SK-N-SH treated with all-trans-retinoic acid at 6 μM for 48 hours (cell line): ENCODE measurements around the gene TES.

Experiments used
- ATAC-seq: fragments of 200-7000 bp; cut with Tn5 transposase; 3 replicates; pipeline ENCODE4 v1.9.1; 2020; ENCODE audit warnings: mild to moderate bottlenecking, moderate library complexity
- ARNTL ChIP-seq: fragments of 450-650 bp; formaldehyde crosslinking; IDR thresholded peaks from 2 replicates; pipeline ENCODE4 v1.5.0; 2020; ENCODE audit warnings: low read depth, mild to moderate bottlenecking, moderate library complexity, borderline replicate concordance
- BACH2 ChIP-seq: fragments of 250-450 bp; sonication (Bioruptor Pico); IDR thresholded peaks from 2 replicates; pipeline ENCODE4 v1.9.0; 2021; ENCODE audit warnings: mild to moderate bottlenecking, borderline replicate concordance
- CSDC2 ChIP-seq: fragments of 250-450 bp; sonication (Bioruptor Pico); IDR thresholded peaks from 2 replicates; pipeline ENCODE4 v1.5.0; 2020; ENCODE audit warnings: mild to moderate bottlenecking, moderate library complexity
- ESRRG ChIP-seq: fragments of 250-450 bp; sonication (Bioruptor Pico); IDR thresholded peaks from 2 replicates; pipeline ENCODE4 v1.6.1; 2021; ENCODE audit warnings: mild to moderate bottlenecking
- GLIS3 ChIP-seq: fragments of 250-450 bp; sonication (Bioruptor Pico); IDR thresholded peaks from 2 replicates; pipeline ENCODE4 v1.5.0; 2020; ENCODE audit warnings: mild to moderate bottlenecking, moderate library complexity
- ISL1 ChIP-seq: fragments of 250-450 bp; sonication (Bioruptor Pico); IDR thresholded peaks from 2 replicates; pipeline ENCODE4 v2.1.2; 2022; ENCODE audit warnings: mild to moderate bottlenecking, moderate library complexity
- OSR1 ChIP-seq: fragments of 250-450 bp; sonication (Bioruptor Pico); IDR thresholded peaks from 2 replicates; pipeline ENCODE4 v1.8.0; 2022; ENCODE audit warnings: moderate library complexity, mild to moderate bottlenecking, inconsistent platforms
- RARB ChIP-seq: fragments of 250-450 bp; sonication (Bioruptor Pico); IDR thresholded peaks from 2 replicates; pipeline ENCODE4 v1.8.0; 2021; ENCODE audit warnings: mild to moderate bottlenecking, moderate library complexity
- SNAI2 ChIP-seq: fragments of 250-450 bp; sonication (Bioruptor Pico); IDR thresholded peaks from 2 replicates; pipeline ENCODE4 v1.5.0; 2020; ENCODE audit warnings: mild to moderate bottlenecking, moderate library complexity
- TCF4 ChIP-seq: fragments of 250-450 bp; sonication (Bioruptor Pico); IDR thresholded peaks from 2 replicates; pipeline ENCODE4 v1.8.0; 2021; ENCODE audit warnings: mild to moderate bottlenecking, moderate library complexity, borderline replicate concordance
- TOX ChIP-seq: fragments of 250-450 bp; sonication (Bioruptor Pico); IDR thresholded peaks from 2 replicates; pipeline ENCODE4 v1.8.0; 2021; ENCODE audit warnings: mild to moderate bottlenecking, moderate library complexity, borderline replicate concordance
- ZC3H10 ChIP-seq: fragments of 250-450 bp; sonication (Bioruptor Pico); IDR thresholded peaks from 2 replicates; pipeline ENCODE4 v1.5.1; 2021; ENCODE audit warnings: mild to moderate bottlenecking, moderate library complexity
- ZFP3 ChIP-seq: fragments of 250-450 bp; sonication (Bioruptor Pico); IDR thresholded peaks from 2 replicates; pipeline ENCODE4 v1.5.0; 2020; ENCODE audit warnings: mild to moderate bottlenecking, moderate library complexity
- ZFP30 ChIP-seq: fragments of 450-650 bp; formaldehyde crosslinking; IDR thresholded peaks from 2 replicates; pipeline ENCODE4 v1.5.0; 2022; ENCODE audit warnings: mild to moderate bottlenecking, moderate library complexity
- ZNF565 ChIP-seq: fragments of 450-650 bp; formaldehyde crosslinking; conservative IDR thresholded peaks from 2 replicates; pipeline ENCODE4 v1.5.0; 2020; ENCODE audit warnings: low read depth, mild to moderate bottlenecking, moderate library complexity
- ZNF70 ChIP-seq: fragments of 450-650 bp; formaldehyde crosslinking; IDR thresholded peaks from 2 replicates; pipeline ENCODE4 v1.5.0; 2020; ENCODE audit warnings: mild to moderate bottlenecking, moderate library complexity
- TF ChIP-seq, protein P1 (sequence below): fragments of 250-450 bp; sonication (Bioruptor Pico); IDR thresholded peaks from 2 replicates; pipeline ENCODE4 v1.5.0; 2020; ENCODE audit warnings: mild to moderate bottlenecking, moderate library complexity
- TF ChIP-seq, protein P2 (sequence below): fragments of 250-450 bp; sonication (Bioruptor Pico); IDR thresholded peaks from 2 replicates; pipeline ENCODE4 v1.8.0; 2020; ENCODE audit warnings: mild to moderate bottlenecking, moderate library complexity, borderline replicate concordance
- TF ChIP-seq, protein P3 (sequence below): fragments of 250-450 bp; sonication (Bioruptor Pico); IDR thresholded peaks from 2 replicates; pipeline ENCODE4 v1.8.0; 2021; ENCODE audit warnings: low read depth, mild to moderate bottlenecking, moderate library complexity, borderline replicate concordance
- TF ChIP-seq, protein P4 (sequence below): fragments of 250-450 bp; sonication (Bioruptor Pico); IDR thresholded peaks from 2 replicates; pipeline ENCODE4 v1.5.1; 2020; ENCODE audit warnings: low read depth, mild to moderate bottlenecking, moderate library complexity
- TF ChIP-seq, protein P5 (sequence below): fragments of 250-450 bp; sonication (Bioruptor Pico); IDR thresholded peaks from 2 replicates; pipeline ENCODE4 v1.5.1; 2021; ENCODE audit warnings: mild to moderate bottlenecking, moderate library complexity

TES gene

DNA sequence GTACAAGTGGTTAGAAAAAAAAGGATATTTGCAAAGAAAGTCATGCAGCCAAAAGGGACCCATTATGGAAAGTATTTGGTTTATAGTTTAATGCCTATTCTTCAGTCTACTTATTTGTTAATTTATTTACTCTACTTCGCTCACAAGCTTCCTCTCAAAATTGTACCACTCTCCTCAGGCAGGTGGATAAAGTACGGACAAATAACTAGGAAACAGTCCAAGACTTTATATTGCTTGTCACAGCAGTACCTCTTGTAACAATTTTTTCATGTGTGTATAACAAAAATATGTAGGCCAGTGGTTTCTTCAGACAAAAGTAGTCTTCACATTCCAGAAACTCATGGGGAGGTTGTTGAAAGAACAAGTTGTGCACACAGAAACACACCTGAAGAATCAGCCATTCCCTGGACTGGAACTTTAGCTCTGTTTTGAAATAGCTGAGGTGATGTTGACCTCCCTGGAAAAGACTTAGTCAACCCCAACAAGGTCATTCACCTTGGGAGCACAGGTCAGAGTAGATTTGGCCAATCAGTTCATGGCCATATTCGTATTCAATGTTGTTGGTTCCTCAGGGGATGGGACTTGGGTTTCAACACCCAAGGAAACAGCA is 73.4 kb downstream of the TES start:
- TF ChIP-seq ZNF70 (CRISPR knock-in tag) = no peak
- TF ChIP-seq, protein P1, sequence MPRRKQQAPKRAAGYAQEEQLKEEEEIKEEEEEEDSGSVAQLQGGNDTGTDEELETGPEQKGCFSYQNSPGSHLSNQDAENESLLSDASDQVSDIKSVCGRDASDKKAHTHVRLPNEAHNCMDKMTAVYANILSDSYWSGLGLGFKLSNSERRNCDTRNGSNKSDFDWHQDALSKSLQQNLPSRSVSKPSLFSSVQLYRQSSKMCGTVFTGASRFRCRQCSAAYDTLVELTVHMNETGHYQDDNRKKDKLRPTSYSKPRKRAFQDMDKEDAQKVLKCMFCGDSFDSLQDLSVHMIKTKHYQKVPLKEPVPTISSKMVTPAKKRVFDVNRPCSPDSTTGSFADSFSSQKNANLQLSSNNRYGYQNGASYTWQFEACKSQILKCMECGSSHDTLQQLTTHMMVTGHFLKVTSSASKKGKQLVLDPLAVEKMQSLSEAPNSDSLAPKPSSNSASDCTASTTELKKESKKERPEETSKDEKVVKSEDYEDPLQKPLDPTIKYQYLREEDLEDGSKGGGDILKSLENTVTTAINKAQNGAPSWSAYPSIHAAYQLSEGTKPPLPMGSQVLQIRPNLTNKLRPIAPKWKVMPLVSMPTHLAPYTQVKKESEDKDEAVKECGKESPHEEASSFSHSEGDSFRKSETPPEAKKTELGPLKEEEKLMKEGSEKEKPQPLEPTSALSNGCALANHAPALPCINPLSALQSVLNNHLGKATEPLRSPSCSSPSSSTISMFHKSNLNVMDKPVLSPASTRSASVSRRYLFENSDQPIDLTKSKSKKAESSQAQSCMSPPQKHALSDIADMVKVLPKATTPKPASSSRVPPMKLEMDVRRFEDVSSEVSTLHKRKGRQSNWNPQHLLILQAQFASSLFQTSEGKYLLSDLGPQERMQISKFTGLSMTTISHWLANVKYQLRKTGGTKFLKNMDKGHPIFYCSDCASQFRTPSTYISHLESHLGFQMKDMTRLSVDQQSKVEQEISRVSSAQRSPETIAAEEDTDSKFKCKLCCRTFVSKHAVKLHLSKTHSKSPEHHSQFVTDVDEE (CRISPR knock-in tag) = no peak
- TF ChIP-seq, protein P2, sequence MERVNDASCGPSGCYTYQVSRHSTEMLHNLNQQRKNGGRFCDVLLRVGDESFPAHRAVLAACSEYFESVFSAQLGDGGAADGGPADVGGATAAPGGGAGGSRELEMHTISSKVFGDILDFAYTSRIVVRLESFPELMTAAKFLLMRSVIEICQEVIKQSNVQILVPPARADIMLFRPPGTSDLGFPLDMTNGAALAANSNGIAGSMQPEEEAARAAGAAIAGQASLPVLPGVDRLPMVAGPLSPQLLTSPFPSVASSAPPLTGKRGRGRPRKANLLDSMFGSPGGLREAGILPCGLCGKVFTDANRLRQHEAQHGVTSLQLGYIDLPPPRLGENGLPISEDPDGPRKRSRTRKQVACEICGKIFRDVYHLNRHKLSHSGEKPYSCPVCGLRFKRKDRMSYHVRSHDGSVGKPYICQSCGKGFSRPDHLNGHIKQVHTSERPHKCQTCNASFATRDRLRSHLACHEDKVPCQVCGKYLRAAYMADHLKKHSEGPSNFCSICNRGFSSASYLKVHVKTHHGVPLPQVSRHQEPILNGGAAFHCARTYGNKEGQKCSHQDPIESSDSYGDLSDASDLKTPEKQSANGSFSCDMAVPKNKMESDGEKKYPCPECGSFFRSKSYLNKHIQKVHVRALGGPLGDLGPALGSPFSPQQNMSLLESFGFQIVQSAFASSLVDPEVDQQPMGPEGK (CRISPR knock-in tag) = no peak
- TF ChIP-seq, protein P3, sequence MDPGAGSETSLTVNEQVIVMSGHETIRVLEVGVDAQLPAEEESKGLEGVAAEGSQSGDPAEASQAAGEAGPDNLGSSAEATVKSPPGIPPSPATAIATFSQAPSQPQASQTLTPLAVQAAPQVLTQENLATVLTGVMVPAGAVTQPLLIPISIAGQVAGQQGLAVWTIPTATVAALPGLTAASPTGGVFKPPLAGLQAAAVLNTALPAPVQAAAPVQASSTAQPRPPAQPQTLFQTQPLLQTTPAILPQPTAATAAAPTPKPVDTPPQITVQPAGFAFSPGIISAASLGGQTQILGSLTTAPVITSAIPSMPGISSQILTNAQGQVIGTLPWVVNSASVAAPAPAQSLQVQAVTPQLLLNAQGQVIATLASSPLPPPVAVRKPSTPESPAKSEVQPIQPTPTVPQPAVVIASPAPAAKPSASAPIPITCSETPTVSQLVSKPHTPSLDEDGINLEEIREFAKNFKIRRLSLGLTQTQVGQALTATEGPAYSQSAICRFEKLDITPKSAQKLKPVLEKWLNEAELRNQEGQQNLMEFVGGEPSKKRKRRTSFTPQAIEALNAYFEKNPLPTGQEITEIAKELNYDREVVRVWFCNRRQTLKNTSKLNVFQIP = no peak
- no peak for TF ChIP-seq ZC3H10 (CRISPR knock-in tag)
- TF ChIP-seq CSDC2 (CRISPR knock-in tag) = no peak
- TF ChIP-seq ZNF565 = no peak
- no peak for TF ChIP-seq TOX (CRISPR knock-in tag)
- no peak for TF ChIP-seq ZFP30 (CRISPR knock-in tag)
- no peak for TF ChIP-seq TCF4 (CRISPR knock-in tag)
- no peak for TF ChIP-seq GLIS3
- TF ChIP-seq, protein P4, sequence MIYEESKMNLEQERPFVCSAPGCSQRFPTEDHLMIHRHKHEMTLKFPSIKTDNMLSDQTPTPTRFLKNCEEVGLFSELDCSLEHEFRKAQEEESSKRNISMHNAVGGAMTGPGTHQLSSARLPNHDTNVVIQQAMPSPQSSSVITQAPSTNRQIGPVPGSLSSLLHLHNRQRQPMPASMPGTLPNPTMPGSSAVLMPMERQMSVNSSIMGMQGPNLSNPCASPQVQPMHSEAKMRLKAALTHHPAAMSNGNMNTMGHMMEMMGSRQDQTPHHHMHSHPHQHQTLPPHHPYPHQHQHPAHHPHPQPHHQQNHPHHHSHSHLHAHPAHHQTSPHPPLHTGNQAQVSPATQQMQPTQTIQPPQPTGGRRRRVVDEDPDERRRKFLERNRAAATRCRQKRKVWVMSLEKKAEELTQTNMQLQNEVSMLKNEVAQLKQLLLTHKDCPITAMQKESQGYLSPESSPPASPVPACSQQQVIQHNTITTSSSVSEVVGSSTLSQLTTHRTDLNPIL (CRISPR knock-in tag) = no peak
- TF ChIP-seq ESRRG = no peak
- TF ChIP-seq, protein P5, sequence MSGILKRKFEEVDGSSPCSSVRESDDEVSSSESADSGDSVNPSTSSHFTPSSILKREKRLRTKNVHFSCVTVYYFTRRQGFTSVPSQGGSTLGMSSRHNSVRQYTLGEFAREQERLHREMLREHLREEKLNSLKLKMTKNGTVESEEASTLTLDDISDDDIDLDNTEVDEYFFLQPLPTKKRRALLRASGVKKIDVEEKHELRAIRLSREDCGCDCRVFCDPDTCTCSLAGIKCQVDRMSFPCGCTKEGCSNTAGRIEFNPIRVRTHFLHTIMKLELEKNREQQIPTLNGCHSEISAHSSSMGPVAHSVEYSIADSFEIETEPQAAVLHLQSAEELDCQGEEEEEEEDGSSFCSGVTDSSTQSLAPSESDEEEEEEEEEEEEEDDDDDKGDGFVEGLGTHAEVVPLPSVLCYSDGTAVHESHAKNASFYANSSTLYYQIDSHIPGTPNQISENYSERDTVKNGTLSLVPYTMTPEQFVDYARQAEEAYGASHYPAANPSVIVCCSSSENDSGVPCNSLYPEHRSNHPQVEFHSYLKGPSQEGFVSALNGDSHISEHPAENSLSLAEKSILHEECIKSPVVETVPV = no peak
- no peak for TF ChIP-seq ARNTL (CRISPR knock-in tag)
- TF ChIP-seq ISL1 (CRISPR knock-in tag) = no peak
- TF ChIP-seq OSR1 (CRISPR knock-in tag) = no peak
- TF ChIP-seq RARB (CRISPR knock-in tag) = no peak
- TF ChIP-seq SNAI2 (CRISPR knock-in tag) = no peak
- TF ChIP-seq ZFP3 (CRISPR knock-in tag) = no peak
- TF ChIP-seq, all 23 proteins: peak for 0
- ATAC-seq = no peak

DNA sequence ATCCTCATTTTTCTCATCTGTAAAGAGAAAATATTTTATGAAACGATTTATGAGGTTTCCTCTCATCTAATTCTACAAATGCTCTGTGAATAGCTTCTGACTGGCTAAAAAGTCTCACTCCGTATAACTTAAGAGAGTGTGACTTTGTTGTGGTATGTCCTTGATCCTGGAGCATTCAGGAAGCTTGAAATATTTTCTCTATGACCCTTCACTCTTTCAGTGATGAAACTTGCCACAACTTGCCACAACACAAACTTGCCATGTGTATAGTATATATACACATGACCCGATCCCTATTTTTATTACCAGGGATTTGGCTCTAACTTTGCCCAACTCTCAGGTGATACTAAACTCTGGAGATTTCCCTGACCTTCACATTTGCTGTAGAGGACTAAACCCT is 74.1 kb downstream of the TES start:
- no peak for ATAC-seq
- TF ChIP-seq ARNTL (CRISPR knock-in tag) (no peak), ZFP30 (CRISPR knock-in tag) (no peak), SNAI2 (CRISPR knock-in tag) (no peak), RARB (CRISPR knock-in tag) (no peak), BACH2 (CRISPR knock-in tag) (no peak), TOX (CRISPR knock-in tag) (no peak)
- TF ChIP-seq, protein P2 (CRISPR knock-in tag) = no peak
